A673 (cell line): ENCODE measurements around the gene SUSD6. TPM values are rescaled to one million over a fixed set of nuclear protein-coding genes. Genes with fewer than 3 reads are reported as not detected.

Experiments used
- BruUV-seq: library from RNA; stranded (reverse); fragments of 400-500 nt; replicated peaks from 2 replicates; lab custom pipeline; 2021; lab: Mats Ljungman, UMichigan
- CTCF ChIA-PET: fragments of 300-600 bp; sonication (Branson Sonifier 250); formaldehyde crosslinking; loops from one replicate; lab custom pipeline; 2022; ENCODE audit warnings: antibody characterized with exemption; lab: Charles Lee
- POLR2A ChIA-PET: fragments of 300-600 bp; sonication (Branson Sonifier 250); formaldehyde crosslinking; loops from one replicate; lab custom pipeline; 2022; ENCODE audit warnings: antibody characterized with exemption; ENCODE audit not compliant: low non-redundant PET; lab: Charles Lee
- DNase-seq: peaks from one replicate; pipeline ENCODE4 v3.0.0-alpha.2; 2015; ENCODE audit warnings: low spot score
- H3K27ac ChIP-seq: fragments of 200-600 bp; sonication (generic); 2 replicates; pipeline ENCODE4 v1.5.1; 2016; ENCODE audit warnings: mixed run types, low read depth, mild to moderate bottlenecking, mixed read lengths, antibody characterized with exemption, low read length; ENCODE audit not compliant: poor library complexity, severe bottlenecking
- H3K27me3 ChIP-seq: fragments of 200-600 bp; sonication (generic); replicated peaks from 2 replicates; pipeline ENCODE4 v1.6.1; 2017; ENCODE audit warnings: mixed run types, low read depth, mild to moderate bottlenecking, mixed read lengths, antibody characterized with exemption, low read length; ENCODE audit not compliant: insufficient read depth, poor library complexity
- H3K36me3 ChIP-seq: fragments of 200-600 bp; sonication (generic); 2 replicates; pipeline ENCODE4 v1.6.1; 2016; ENCODE audit warnings: mixed run types, mild to moderate bottlenecking, mixed read lengths, antibody characterized with exemption, low read length; ENCODE audit not compliant: insufficient read depth, poor library complexity, severe bottlenecking
- H3K4me1 ChIP-seq: fragments of 200-600 bp; sonication (generic); 2 replicates; pipeline ENCODE4 v1.6.1; 2017; ENCODE audit warnings: mixed run types, mild to moderate bottlenecking, mixed read lengths, antibody characterized with exemption, low read length; ENCODE audit not compliant: insufficient read depth, poor library complexity, severe bottlenecking
- H3K4me3 ChIP-seq: fragments of 200-600 bp; sonication (generic); 2 replicates; pipeline ENCODE4 v1.5.1; 2016; ENCODE audit warnings: low read depth, mixed run types, mild to moderate bottlenecking, mixed read lengths, low read length; ENCODE audit not compliant: poor library complexity, severe bottlenecking
- H3K9me3 ChIP-seq: fragments of 200-600 bp; sonication (generic); 2 replicates; pipeline ENCODE4 v1.6.1; 2016; ENCODE audit warnings: mixed run types, low read depth, mild to moderate bottlenecking, mixed read lengths, antibody characterized with exemption, low read length; ENCODE audit not compliant: poor library complexity, severe bottlenecking
- CTCF ChIP-seq: fragments of 300-800, 200-600 bp; sonication (generic); conservative IDR thresholded peaks from 2 replicates; pipeline ENCODE4 v1.5.1; 2017; ENCODE audit warnings: low read depth, mild to moderate bottlenecking, antibody characterized with exemption, low read length, moderate library complexity, mixed read lengths
- EZH2 ChIP-seq: fragments of 200-600 bp; sonication (generic); IDR thresholded peaks from 2 replicates; pipeline ENCODE4 v1.6.1; 2017; ENCODE audit warnings: borderline replicate concordance, low read depth, mild to moderate bottlenecking, mixed read lengths, antibody characterized with exemption, low read length; ENCODE audit not compliant: poor library complexity, severe bottlenecking
- intact Hi-C: fragments of 100-400 bp; cut with micrococcal nuclease; formaldehyde crosslinking; loops from one replicate; pipeline ENCODE4 v1.10.0; 2022; ENCODE audit not compliant: unreplicated experiment
- total RNA-seq: library from RNA; stranded (reverse); gene quantifications from 2 replicates; pipeline ENCODE4 v1.2.3, GENCODE V29; 2021

Gene SUSD6
- total RNA-seq, 1 experiment from 2014 or later: 9.2 TPM

GRCh38 chr14:69652942-69653684, 41.7 kb downstream of the SUSD6 start:
- Histone ChIP-seq H3K4me3 (no peak overlapping the region), H3K4me1 (no peaks in the 10 kb centered on the region), H3K9me3 (no peaks in the 10 kb centered on the region), H3K36me3 (no peaks in the 10 kb centered on the region), H3K27ac (no peak overlapping the region), H3K27me3 (no peaks in the 10 kb centered on the region)
- CTCF ChIA-PET: no interaction called here
- TF ChIP-seq EZH2: no peak
- TF ChIP-seq CTCF: no peak
- intact Hi-C loops: no loop called here
- POLR2A ChIA-PET: no interaction called here
- no peak for DNase-seq
- no TSS peak for BruUV-seq

DNA sequence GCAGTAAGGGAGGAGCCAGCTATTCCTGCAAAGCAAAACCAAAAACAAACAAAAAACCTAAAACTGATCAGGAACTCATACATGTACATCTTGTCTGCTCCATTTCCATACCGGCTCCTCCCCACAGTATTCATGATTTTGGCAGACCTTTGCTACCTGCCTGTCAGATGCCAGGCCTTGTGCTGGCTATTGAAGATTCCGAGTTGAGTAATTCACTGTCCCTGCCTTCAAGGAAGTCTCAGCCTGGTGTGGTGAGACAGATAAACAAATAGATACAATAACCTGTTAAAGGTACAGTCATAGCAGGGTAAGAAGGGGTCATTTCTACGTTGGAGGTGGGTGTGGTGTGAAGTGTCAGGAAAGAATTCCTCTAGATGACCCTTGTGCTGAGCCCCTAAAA, 42.7 kb downstream of the SUSD6 start:
- no TSS peak for BruUV-seq
- Histone ChIP-seq H3K27ac (no peak overlapping the region), H3K4me1 (no peaks in the 10 kb centered on the region), H3K9me3 (no peaks in the 10 kb centered on the region), H3K4me3 (no peak overlapping the region), H3K36me3 (no peaks in the 10 kb centered on the region), H3K27me3 (no peaks in the 10 kb centered on the region)
- no peak for DNase-seq
- ChIA-PET POLR2A (no interaction called here), CTCF (no interaction called here)
- TF ChIP-seq CTCF (no peak), EZH2 (no peak)
- intact Hi-C loops: no loop called here

DNA sequence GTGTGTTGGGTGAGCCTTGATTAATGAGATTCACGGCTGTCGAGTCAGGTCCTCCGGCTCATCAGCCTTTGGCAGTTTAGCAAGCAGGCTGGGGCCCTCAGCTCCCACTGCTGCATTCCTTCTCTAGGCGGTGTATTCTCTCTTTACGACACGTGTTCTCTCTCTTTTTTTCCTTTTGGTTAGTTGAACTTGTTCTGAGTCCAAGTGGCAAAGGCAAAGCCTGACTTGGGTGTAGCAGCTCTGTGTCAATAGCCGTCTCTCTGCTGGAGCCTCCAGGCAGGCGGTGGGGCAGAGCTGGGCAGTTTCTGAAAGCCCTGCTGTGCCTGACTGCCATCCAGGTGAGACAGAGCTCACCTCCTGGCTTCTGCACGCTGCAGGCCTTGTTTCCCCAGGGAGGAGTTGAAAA, 46.6 kb downstream of the SUSD6 start:
- no peaks in the 10 kb centered on the region for H3K9me3 ChIP-seq
- H3K4me1 ChIP-seq: no peaks in the 10 kb centered on the region
- no peak for TF ChIP-seq EZH2
- no peak for TF ChIP-seq CTCF
- ChIA-PET POLR2A (no interaction called here), CTCF (no interaction called here)
- H3K36me3 ChIP-seq: no peaks in the 10 kb centered on the region
- H3K27ac ChIP-seq: no peak overlapping the region
- intact Hi-C loops: no loop called here
- BruUV-seq: no TSS peak
- H3K4me3 ChIP-seq: no peak overlapping the region
- DNase-seq: no peak
- no peaks in the 10 kb centered on the region for H3K27me3 ChIP-seq
